GM12878 (cell line): ENCODE measurements around the gene SYT12. TPM values are rescaled to one million over a fixed set of nuclear protein-coding genes. Genes with fewer than 3 reads are reported as not detected.

Source experiments
- ATAC-seq: fragments of 200-7000 bp; cut with Tn5 transposase; 3 replicates; pipeline ENCODE4 v1.9.1; 2020; ENCODE audit warnings: mild to moderate bottlenecking, moderate library complexity
- BruUV-seq: library from RNA; stranded (reverse); fragments of 400-500 nt; replicated peaks from 2 replicates; lab custom pipeline; 2021; lab: Mats Ljungman, UMichigan
- CTCF ChIA-PET: fragments of 300-600 bp; sonication (Branson Sonifier 250); formaldehyde crosslinking; extraction: SDS; loops from one replicate; lab custom pipeline; 2021; ENCODE audit warnings: inconsistent platforms; lab: Yijun Ruan, JAX
- POLR2A ChIA-PET: fragments of 350-600 bp; formaldehyde crosslinking; extraction: SDS; loops from one replicate; lab custom pipeline; 2021; ENCODE audit warnings: inconsistent platforms; lab: Charles Lee
- RAD21 ChIA-PET: fragments of 300-600 bp; sonication (Branson Sonifier 250); formaldehyde crosslinking; loops from one replicate; lab custom pipeline; 2023; ENCODE audit warnings: antibody characterized with exemption; ENCODE audit not compliant: unreplicated experiment; lab: Charles Lee
- SMC1A ChIA-PET: fragments of 300-600 bp; sonication (Branson Sonifier 250); formaldehyde crosslinking; loops from one replicate; lab custom pipeline; 2023; ENCODE audit not compliant: unreplicated experiment, uncharacterized antibody; lab: Charles Lee
- DNase-seq: peaks from one replicate; pipeline ENCODE4 v3.0.0-alpha.2; 2011; ENCODE audit warnings: low read depth, low spot score
- FAIRE-seq: peaks from 3 replicates; lab custom pipeline; 2011; peaks lifted over from hg19 to GRCh38; lab: Jason Lieb, UNC
- H2AFZ ChIP-seq: 2 replicates; pipeline ENCODE4 v1.6.0; 2011; ENCODE audit warnings: low read depth, low read length, control low read depth; ENCODE audit not compliant: control insufficient read depth
- H3K27ac ChIP-seq: 2 replicates; pipeline ENCODE4 v1.5.1; 2011; ENCODE audit warnings: control low read depth; ENCODE audit not compliant: control insufficient read depth, insufficient read depth
- H3K27me3 ChIP-seq, 2 experiments: replicated peaks in 1 of 2; 2 replicates each; pipeline versions ENCODE4 v1.6.0 to v1.6.1; 2011; ENCODE audit warnings: low read length in 1 of 2; ENCODE audit not compliant: control insufficient read depth in 2 of 2, insufficient read depth in 2 of 2
- H3K36me3 ChIP-seq, 2 experiments: 2 replicates each; pipeline ENCODE4 v1.5.1; 2011; ENCODE audit warnings: low read length in 1 of 2; ENCODE audit not compliant: control insufficient read depth in 2 of 2, insufficient read depth in 2 of 2
- H3K4me1 ChIP-seq: 2 replicates; pipeline ENCODE4 v1.6.1; 2011; ENCODE audit warnings: mild to moderate bottlenecking, low read length, moderate library complexity, mixed read lengths; ENCODE audit not compliant: control insufficient read depth, insufficient read depth
- H3K4me2 ChIP-seq: 2 replicates; pipeline ENCODE4 v1.6.0; 2011; ENCODE audit warnings: control low read depth; ENCODE audit not compliant: control insufficient read depth, insufficient read depth
- H3K4me3 ChIP-seq: fragments of 200-600 bp; sonication (generic); 2 replicates; pipeline ENCODE4 v1.5.1; 2016
- H3K79me2 ChIP-seq: 2 replicates; pipeline ENCODE4 v1.6.0; 2011; ENCODE audit warnings: low read length; ENCODE audit not compliant: control insufficient read depth, insufficient read depth
- H3K9ac ChIP-seq: 2 replicates; pipeline ENCODE4 v1.8.0; 2011; ENCODE audit warnings: low read length, control low read depth, mixed read lengths; ENCODE audit not compliant: control insufficient read depth, insufficient read depth
- H3K9me3 ChIP-seq: replicated peaks from 3 replicates; pipeline ENCODE4 v1.5.1; 2011; ENCODE audit warnings: mild to moderate bottlenecking, low read length; ENCODE audit not compliant: control insufficient read depth, insufficient read depth
- H4K20me1 ChIP-seq: 2 replicates; pipeline ENCODE4 v1.6.0; 2011; ENCODE audit not compliant: control insufficient read depth, insufficient read depth
- TCF12 ChIP-seq: IDR thresholded peaks from 2 replicates; pipeline ENCODE4 v1.6.1; 2011; ENCODE audit warnings: low read depth, mild to moderate bottlenecking, low read length
- ZNF24 ChIP-seq: fragments of 450-650 bp; IDR thresholded peaks from 2 replicates; pipeline ENCODE4 v1.6.1; 2017; ENCODE audit warnings: antibody characterized with exemption, mild to moderate bottlenecking
- ZNF384 ChIP-seq: IDR thresholded peaks from 2 replicates; pipeline ENCODE4 v1.6.1; 2012; ENCODE audit warnings: low read depth, mild to moderate bottlenecking, low read length, improper control_type of control experiment, borderline replicate concordance
- WGBS: methylation state at CpG from one replicate; pipeline ENCODE4 v1.1.6; 2016; ENCODE audit warnings: low lambda C conversion rate; ENCODE audit not compliant: insufficient replicate concordance, insufficient coverage; ENCODE audit errors: missing lambda C conversion rate; 5-methylcytosine and 5-hydroxymethylcytosine counted together
- in situ Hi-C: fragments of 300-500 bp; cut with MboI; formaldehyde crosslinking; loops from 9 replicates; pipeline ENCODE4 v1.14.3; 2018; ENCODE audit warnings: mixed read lengths
- intact Hi-C: fragments of 100-400 bp; cut with micrococcal nuclease; formaldehyde crosslinking; loops from one replicate; pipeline ENCODE4 v1.14.2; 2022; ENCODE audit not compliant: unreplicated experiment
- polyA plus RNA-seq, 11 experiments: library from polyadenylated mRNA; depleted of rRNA in 4 of 11; unstranded in 6 of 11; stranded (reverse) in 5 of 11; fragments of >200 nt; fragmentation: Nextera tagmentation in 4 of 11; fragmentation: Illumina TruSeq in 1 of 11; extraction: Ambion mirVana in 4 of 11; extraction: Trizol in 1 of 11; gene quantifications; 1 replicate in 1 of 11; 2 replicates in 10 of 11; pipeline versions ENCODE4 v1.2.1 to v1.2.3, GENCODE V29; 2011 to 2016; ENCODE audit warnings: inconsistent platforms in 2 of 11, missing spikeins in 2 of 11, low read depth in 1 of 11
- total RNA-seq, 4 experiments: library from RNA; depleted of rRNA in 3 of 4; stranded (reverse); fragments of >200 nt in 3 of 4; fragmentation: Illumina TruSeq in 1 of 4; extraction: Trizol in 1 of 4; gene quantifications; 2 replicates each; pipeline versions ENCODE4 v1.2.1 to v1.2.3, GENCODE V29; 2013 to 2021
- TF ChIP-seq, protein P1 (sequence below): fragments of 450-650 bp; IDR thresholded peaks from 2 replicates; pipeline ENCODE4 v1.6.1; 2017; ENCODE audit warnings: low read depth, mild to moderate bottlenecking, moderate library complexity
- TF ChIP-seq, protein P2 (sequence below): fragments of 150-350 bp; IDR thresholded peaks from 2 replicates; pipeline ENCODE4 v1.6.1; 2014; ENCODE audit warnings: mild to moderate bottlenecking, low read depth, low read length

SYT12 gene
- total and polyA plus RNA-seq, 10 of the 15 experiments (the other 5 are each of a cell fraction or from before 2014, with no cell fraction given) = 0.02 to 2.3 (median 0.84) TPM; not detected in 1

DNA sequence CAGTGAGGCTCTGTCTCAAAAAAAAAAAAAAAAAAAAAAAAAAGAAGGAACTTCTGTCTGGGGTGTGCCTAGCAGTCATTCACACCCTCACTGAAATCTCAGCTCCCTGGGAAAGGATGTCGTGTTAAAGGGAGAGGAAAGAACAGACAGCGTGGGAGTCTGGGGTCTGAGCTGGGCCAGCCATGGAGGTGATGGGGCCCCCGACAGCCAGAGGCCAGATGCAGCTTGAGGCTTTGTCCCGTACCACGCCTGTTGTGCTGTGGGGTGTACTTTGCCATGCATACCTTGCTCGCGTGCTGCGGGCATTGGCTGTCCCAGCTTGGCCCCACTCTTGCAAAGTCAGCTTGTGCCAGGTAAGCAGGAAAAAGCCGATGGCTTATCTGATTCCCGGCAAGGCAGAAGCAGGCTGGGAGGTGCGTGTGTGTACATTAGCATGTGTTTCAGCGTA lies 4.6 kb downstream of the SYT12 start:
- DNase-seq = no peak
- H3K36me3 ChIP-seq = no peaks in the 10 kb centered on the region
- peaks cover 63% of the 10 kb centered on the region for H3K4me1 ChIP-seq
- H3K9ac ChIP-seq = 0 out of 2 replicates have a peak overlapping the region, but pooled peaks have one; percentile 3
- H3K79me2 ChIP-seq = no peaks in the 10 kb centered on the region
- FAIRE-seq = peak; percentile 44
- H4K20me1 ChIP-seq = no peaks in the 10 kb centered on the region
- SMC1A ChIA-PET = interaction anchor here (0.6 to 1.7 kb wide), 3 partner anchors 15 to 19 kb away, joined by 3 to 7 read pairs (median 3); no protein-coding TSS in a partner anchor
- no peak overlapping the region for H3K4me3 ChIP-seq
- intact Hi-C loops (no loop called here), in situ Hi-C loops (no loop called here)
- RAD21 ChIA-PET = interaction anchor here (0.6 to 1.3 kb wide), 5 partner anchors 19 to 666 kb away, joined by 3 to 5 read pairs (median 4); no protein-coding TSS in a partner anchor
- H3K27ac ChIP-seq = peak overlapping the region; percentile 27
- peak overlapping the region; percentile 93 for H3K4me2 ChIP-seq
- peak overlapping the region; percentile 6 for H2AFZ ChIP-seq
- no peak for TF ChIP-seq ZNF24
- TF ChIP-seq ZNF384 = peak; percentile 60; the same call in 1 of the 2 replicates
- TF ChIP-seq TCF12 = peak; percentile 56; the same call in 1 of the 2 replicates
- no peaks in the 10 kb centered on the region; the same call in 2 of the 3 replicates for H3K9me3 ChIP-seq
- 18% methylated on average over 12 of the region's 12 CpGs for WGBS
- CTCF ChIA-PET = interaction anchor here (0.5 to 3.2 kb wide), 6 partner anchors 19 to 1148 kb away, joined by 3 to 10 read pairs (median 3); no protein-coding TSS in a partner anchor
- peak; percentile 28 for ATAC-seq
- POLR2A ChIA-PET = interaction anchor here (0.6 to 1.0 kb wide), 3 partner anchors 82 to 332 kb away, joined by 3 to 8 read pairs (median 4); no protein-coding TSS in a partner anchor
- H3K27me3 ChIP-seq = peaks cover 0 to 8% of the 10 kb centered on the region in 2 experiments; a peak in 3 of 4 replicates
- BruUV-seq = no TSS peak

DNA sequence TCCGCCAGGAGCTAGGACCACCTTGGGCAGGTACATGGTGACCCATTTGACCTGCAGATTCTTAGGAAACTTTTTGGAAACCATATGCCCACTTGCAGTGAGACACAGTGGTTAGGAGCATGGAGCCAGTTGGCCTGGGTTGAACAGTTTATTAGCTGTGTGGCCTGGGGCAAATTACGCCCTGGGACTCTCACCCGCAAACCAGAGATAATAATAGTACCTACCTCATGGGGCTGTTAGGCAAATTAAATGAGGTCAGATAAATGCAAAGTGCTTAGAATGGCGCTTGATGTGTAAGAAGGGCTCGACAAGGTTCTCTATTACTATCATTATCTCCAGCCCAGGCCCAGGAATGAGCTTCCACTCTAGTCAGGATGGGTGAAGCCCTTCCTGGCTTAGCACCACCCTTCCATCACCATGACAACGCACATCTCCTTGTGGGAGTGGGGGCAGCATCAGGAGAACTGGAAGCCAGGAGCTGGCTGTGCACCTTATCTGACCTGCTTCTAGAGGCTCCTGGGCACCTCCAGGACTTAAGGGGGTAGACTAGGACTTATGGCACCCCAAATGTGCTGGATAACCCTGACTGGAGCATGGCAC lies 5.1 kb downstream of the SYT12 start:
- Histone ChIP-seq H3K36me3 (no peaks in the 10 kb centered on the region), H3K27me3 (peaks cover 0 to 8% of the 10 kb centered on the region in 2 experiments; a peak in 3 of 4 replicates), H3K9me3 (no peaks in the 10 kb centered on the region; the same call in 2 of the 3 replicates), H3K27ac (peak overlapping the region; percentile 27), H3K4me1 (peaks cover 63% of the 10 kb centered on the region), H3K4me2 (peak overlapping the region; percentile 93), H3K4me3 (peak overlapping the region; percentile 20; the same call in 1 of the 2 replicates), H3K79me2 (no peaks in the 10 kb centered on the region), H4K20me1 (no peaks in the 10 kb centered on the region), H3K9ac (0 out of 2 replicates have a peak overlapping the region, but pooled peaks have one; percentile 3), H2AFZ (peak overlapping the region; percentile 6)
- in situ Hi-C loops = no loop called here
- ChIA-PET SMC1A (interaction anchor here (1.5 to 1.7 kb wide), 2 partner anchors 15 to 18 kb away, joined by 3 to 7 read pairs; no protein-coding TSS in a partner anchor), RAD21 (interaction anchor here (0.6 to 1.3 kb wide), 4 partner anchors 19 to 353 kb away, joined by 3 to 5 read pairs (median 4); no protein-coding TSS in a partner anchor), CTCF (interaction anchor here (0.5 to 3.2 kb wide), 6 partner anchors 20 to 1147 kb away, joined by 3 to 10 read pairs (median 3); no protein-coding TSS in a partner anchor), POLR2A (interaction anchor here (0.6 to 1.0 kb wide), 2 partner anchors 82 to 332 kb away, joined by 3 to 4 read pairs; no protein-coding TSS in a partner anchor)
- WGBS = 5% methylated on average over 6 of the region's 6 CpGs
- BruUV-seq = no TSS peak
- peak; percentile 91 for ATAC-seq
- intact Hi-C loops = no loop called here
- DNase-seq = peak; percentile 53
- peak; percentile 95 for FAIRE-seq
- TF ChIP-seq, protein P1, sequence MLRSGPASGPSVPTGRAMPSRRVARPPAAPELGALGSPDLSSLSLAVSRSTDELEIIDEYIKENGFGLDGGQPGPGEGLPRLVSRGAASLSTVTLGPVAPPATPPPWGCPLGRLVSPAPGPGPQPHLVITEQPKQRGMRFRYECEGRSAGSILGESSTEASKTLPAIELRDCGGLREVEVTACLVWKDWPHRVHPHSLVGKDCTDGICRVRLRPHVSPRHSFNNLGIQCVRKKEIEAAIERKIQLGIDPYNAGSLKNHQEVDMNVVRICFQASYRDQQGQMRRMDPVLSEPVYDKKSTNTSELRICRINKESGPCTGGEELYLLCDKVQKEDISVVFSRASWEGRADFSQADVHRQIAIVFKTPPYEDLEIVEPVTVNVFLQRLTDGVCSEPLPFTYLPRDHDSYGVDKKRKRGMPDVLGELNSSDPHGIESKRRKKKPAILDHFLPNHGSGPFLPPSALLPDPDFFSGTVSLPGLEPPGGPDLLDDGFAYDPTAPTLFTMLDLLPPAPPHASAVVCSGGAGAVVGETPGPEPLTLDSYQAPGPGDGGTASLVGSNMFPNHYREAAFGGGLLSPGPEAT = no peak
- TF ChIP-seq, protein P2, sequence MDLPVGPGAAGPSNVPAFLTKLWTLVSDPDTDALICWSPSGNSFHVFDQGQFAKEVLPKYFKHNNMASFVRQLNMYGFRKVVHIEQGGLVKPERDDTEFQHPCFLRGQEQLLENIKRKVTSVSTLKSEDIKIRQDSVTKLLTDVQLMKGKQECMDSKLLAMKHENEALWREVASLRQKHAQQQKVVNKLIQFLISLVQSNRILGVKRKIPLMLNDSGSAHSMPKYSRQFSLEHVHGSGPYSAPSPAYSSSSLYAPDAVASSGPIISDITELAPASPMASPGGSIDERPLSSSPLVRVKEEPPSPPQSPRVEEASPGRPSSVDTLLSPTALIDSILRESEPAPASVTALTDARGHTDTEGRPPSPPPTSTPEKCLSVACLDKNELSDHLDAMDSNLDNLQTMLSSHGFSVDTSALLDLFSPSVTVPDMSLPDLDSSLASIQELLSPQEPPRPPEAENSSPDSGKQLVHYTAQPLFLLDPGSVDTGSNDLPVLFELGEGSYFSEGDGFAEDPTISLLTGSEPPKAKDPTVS = no peak
